Left ventricle myocardium inferior (tissue), 1 donor: ENCODE measurements around the gene KIRREL1. TPM values are rescaled to one million over a fixed set of nuclear protein-coding genes. Genes with fewer than 3 reads are reported as not detected.

Experiments used
- DNase-seq: peaks from one replicate; pipeline ENCODE4 v3.0.0-alpha.2; 2020
- H3K27ac ChIP-seq: fragments of 200-600 bp; replicated peaks from 2 replicates; pipeline ENCODE4 v1.8.0; 2021
- H3K27me3 ChIP-seq: fragments of 200-600 bp; 2 replicates; pipeline ENCODE4 v1.8.0; 2021; ENCODE audit warnings: low read depth
- H3K36me3 ChIP-seq: fragments of 200-600 bp; 2 replicates; pipeline ENCODE4 v1.8.0; 2021
- H3K4me1 ChIP-seq: fragments of 200-600 bp; 2 replicates; pipeline ENCODE4 v1.8.0; 2021
- H3K4me3 ChIP-seq: fragments of 200-600 bp; 2 replicates; pipeline ENCODE4 v1.8.0; 2021; ENCODE audit warnings: mild to moderate bottlenecking, moderate library complexity
- H3K9me3 ChIP-seq: fragments of 200-600 bp; replicated peaks from 2 replicates; pipeline ENCODE4 v1.8.0; 2021
- intact Hi-C: fragments of 100-400 bp; cut with micrococcal nuclease; formaldehyde crosslinking; loops from one replicate; pipeline ENCODE4 v1.11.0; 2022
- long read RNA-seq: library from polyadenylated mRNA; unstranded; transcript quantifications from one replicate; pipeline ENCODE4 v2.0.0, GENCODE V29; 2021
- total RNA-seq: library from RNA; stranded (reverse); fragmentation: NEBNext Ultra II Directional; extraction: Animal tissue kit (Norgen Biotek cat#: 25700); gene quantifications from one replicate; pipeline ENCODE4 v1.2.1, GENCODE V29; 2021
- TF ChIP-seq, protein P1 (sequence below): fragments of 200-600 bp; IDR thresholded peaks from 2 replicates; pipeline ENCODE4 v1.8.0; 2021; ENCODE audit warnings: antibody characterized with exemption, mild to moderate bottlenecking, borderline replicate concordance
- donor health status: DM: no; HTN: yes; CAD: no; lungs with severe emphysema.

Gene KIRREL1
- 7.3 TPM for total RNA-seq
- long read RNA-seq, partial matches to known transcripts = 0 of 7 reads
- long read RNA-seq, other reads (novel, unspliced or antisense) = 6 of 7 reads

DNA sequence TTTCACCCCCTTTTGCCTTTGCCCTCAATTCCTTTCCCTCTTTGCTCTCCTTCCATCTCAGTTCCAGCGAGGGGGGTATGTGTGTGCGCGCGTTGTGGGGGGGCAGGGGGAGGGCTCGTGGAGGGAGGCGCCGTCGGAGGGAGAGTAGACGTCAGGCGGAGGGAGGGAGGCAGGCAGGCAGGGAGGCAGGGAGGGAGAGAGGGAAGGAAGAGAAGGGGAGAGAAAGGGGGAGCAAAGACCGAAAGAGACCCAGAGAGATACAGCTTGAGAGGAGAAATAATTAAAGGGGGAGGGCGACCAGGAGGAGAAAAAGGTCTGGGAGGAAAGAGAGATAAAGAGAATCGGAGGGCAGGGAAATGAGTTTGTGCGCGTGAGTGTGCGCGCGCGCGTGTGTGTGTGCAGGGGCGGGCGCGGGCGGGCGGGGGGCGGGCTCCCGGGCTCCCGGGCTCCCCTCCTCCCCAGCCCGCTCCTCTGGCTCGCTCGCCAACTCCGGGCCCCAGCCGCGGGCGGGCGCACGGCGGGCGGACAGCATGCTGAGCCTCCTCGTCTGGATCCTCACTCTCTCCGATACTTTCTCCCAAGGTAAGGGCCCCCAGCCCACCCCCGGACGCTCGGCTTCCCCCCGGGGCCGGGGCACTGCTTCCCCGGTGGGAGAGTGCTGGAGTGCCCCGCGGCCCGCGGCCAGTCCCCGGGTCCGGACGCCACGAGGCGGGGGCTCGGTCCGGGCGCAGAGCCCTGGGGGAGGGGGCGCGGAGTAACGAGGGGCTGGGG, at the start of gene KIRREL1:
Gene KIRREL1 (plus strand): TSS at position 499 of the 771 bp plus-strand sequence. CDS start 32 bp downstream, at position 531.
- H3K27ac ChIP-seq = peak within 1 kb of the TSS; percentile 90
- TF ChIP-seq, protein P1, sequence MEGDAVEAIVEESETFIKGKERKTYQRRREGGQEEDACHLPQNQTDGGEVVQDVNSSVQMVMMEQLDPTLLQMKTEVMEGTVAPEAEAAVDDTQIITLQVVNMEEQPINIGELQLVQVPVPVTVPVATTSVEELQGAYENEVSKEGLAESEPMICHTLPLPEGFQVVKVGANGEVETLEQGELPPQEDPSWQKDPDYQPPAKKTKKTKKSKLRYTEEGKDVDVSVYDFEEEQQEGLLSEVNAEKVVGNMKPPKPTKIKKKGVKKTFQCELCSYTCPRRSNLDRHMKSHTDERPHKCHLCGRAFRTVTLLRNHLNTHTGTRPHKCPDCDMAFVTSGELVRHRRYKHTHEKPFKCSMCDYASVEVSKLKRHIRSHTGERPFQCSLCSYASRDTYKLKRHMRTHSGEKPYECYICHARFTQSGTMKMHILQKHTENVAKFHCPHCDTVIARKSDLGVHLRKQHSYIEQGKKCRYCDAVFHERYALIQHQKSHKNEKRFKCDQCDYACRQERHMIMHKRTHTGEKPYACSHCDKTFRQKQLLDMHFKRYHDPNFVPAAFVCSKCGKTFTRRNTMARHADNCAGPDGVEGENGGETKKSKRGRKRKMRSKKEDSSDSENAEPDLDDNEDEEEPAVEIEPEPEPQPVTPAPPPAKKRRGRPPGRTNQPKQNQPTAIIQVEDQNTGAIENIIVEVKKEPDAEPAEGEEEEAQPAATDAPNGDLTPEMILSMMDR = no peak
- H3K36me3 ChIP-seq = no peaks in the 10 kb centered on the region
- intact Hi-C loops = loop anchor here (5.0 kb wide), 1 partner anchor 94 kb away; no protein-coding TSS in a partner anchor
- peaks cover 54% of the 10 kb centered on the region for H3K27me3 ChIP-seq
- no peaks in the 10 kb centered on the region for H3K9me3 ChIP-seq
- H3K4me1 ChIP-seq = peaks cover 35% of the 10 kb centered on the region
- peak within 1 kb of the TSS; percentile 90 for H3K4me3 ChIP-seq
- DNase-seq = peak; percentile 67

DNA sequence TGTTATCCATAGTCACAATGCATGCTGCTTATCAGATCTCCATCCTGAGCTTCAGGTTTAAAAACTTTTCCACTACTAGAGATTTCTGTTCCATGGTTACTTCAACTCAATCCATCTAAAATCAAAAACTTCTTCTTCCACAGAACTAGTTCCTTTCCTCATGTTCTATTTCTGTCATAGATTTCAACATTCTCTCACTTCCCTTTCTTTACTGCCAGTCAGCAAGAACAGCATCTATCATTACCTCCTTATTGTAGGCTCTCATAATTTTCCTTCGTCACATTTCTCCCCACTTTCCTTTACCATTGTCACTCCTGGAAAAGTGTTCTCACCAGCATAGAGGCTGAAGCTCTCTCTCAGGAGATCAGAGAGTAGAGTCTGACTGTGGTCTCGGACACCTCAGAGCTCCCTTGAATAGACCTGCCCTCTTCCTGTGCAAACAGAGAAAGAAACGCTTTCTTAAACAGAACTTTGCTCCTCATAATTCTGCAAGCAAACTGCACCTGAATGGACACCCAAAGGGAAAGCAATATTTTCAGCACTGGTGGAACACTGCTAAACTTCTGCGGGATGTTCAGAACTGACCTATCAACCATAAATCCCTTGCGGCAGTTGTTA, 48.7 kb upstream of the KIRREL1 start:
- H3K9me3 ChIP-seq = no peaks in the 10 kb centered on the region
- H3K4me3 ChIP-seq = no peak overlapping the region
- H3K27me3 ChIP-seq = peaks cover 14% of the 10 kb centered on the region
- H3K36me3 ChIP-seq = no peaks in the 10 kb centered on the region
- no peaks in the 10 kb centered on the region for H3K4me1 ChIP-seq
- TF ChIP-seq, protein P1 = no peak
- no peak for DNase-seq
- no peak overlapping the region for H3K27ac ChIP-seq
- intact Hi-C loops = loop anchor here (5.0 kb wide), 1 partner anchor 67 kb away; no protein-coding TSS in a partner anchor

DNA sequence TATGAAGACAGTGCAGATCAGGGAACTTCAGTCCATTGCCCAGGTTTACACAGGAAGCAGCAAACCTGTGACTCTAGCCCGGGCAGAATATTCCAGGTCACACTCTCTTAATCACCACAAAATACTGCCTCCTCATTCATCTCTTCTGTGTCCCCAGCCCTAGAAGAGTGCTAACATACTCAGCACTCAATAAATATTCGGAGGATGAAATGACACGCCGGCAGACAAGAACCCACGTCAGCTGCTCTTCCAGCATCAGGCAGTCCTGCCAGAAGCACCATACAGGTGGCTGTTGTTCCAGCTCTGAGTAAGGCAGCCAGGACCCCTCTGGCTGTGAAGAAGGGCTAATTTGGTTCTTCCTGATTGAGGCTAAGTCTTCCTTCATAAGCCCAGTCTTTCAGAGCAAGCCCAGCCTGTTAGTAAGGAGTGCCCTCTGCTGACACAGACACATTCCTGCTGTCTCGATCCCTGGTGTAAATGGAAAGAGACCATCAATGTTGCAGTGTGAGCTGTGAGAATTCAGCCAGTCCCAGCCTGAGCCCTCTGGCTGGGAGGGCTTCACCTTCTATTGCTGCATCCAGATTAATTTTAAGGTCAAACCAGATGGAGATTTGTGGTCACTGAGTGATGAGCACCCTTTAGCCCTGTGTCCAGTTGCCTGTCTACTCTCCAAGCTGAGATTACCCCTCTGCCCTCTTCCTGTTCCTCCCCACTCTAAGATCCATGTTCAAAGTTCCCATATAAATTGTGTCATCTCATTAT, 45.0 kb upstream of the KIRREL1 start:
- intact Hi-C loops = loop anchor here (5.0 kb wide), 1 partner anchor 71 kb away; no protein-coding TSS in a partner anchor
- Histone ChIP-seq H3K27ac (no peak overlapping the region), H3K36me3 (no peaks in the 10 kb centered on the region), H3K4me1 (no peaks in the 10 kb centered on the region), H3K9me3 (no peaks in the 10 kb centered on the region), H3K27me3 (peaks cover 27% of the 10 kb centered on the region), H3K4me3 (no peak overlapping the region)
- TF ChIP-seq, protein P1 = peak; percentile 76
- DNase-seq = peak; percentile 33

DNA sequence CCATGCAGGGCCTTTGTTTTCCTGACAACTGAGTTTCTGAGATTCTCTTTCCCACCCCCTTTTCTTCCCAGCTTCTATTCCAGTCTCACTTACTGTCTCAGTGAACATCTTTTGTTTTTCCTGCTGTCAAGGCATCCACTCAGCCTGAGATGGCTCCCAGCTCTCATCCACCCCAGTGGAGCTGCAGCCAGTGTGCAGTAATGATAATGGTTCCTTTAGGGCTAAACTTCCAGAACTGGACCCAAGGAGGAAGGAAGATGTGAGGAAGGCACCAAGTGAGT, 44.4 kb upstream of the KIRREL1 start:
- Histone ChIP-seq H3K9me3 (no peaks in the 10 kb centered on the region), H3K4me1 (no peaks in the 10 kb centered on the region), H3K27ac (no peak overlapping the region), H3K27me3 (peaks cover 27% of the 10 kb centered on the region), H3K4me3 (no peak overlapping the region), H3K36me3 (no peaks in the 10 kb centered on the region)
- TF ChIP-seq, protein P1 = no peak
- no peak for DNase-seq
- intact Hi-C loops = loop anchor here (5.0 kb wide), 1 partner anchor 72 kb away; no protein-coding TSS in a partner anchor

DNA sequence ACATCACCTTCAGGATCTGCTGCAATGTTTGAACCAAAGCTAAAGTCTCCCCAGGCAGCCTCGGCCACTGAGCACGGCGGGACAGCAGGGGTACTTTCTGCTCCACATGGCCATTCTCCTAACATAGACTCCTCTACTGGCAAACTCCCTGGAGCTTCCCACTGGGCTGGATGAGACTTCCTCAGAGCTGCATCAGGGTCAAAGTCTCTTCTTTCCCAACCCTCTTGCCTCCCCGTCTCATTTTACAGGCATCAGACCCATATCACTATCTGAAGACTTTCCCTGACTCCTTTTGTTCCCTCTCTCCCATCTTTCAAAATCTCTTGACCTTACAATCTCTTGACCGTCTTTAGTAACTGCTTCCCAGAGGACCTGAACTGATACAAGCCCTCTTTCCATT, 42.2 kb upstream of the KIRREL1 start:
- peaks cover 27% of the 10 kb centered on the region for H3K27me3 ChIP-seq
- no peak for DNase-seq
- TF ChIP-seq, protein P1 = no peak
- H3K9me3 ChIP-seq = no peaks in the 10 kb centered on the region
- H3K36me3 ChIP-seq = no peaks in the 10 kb centered on the region
- intact Hi-C loops = no loop called here
- no peak overlapping the region for H3K27ac ChIP-seq
- H3K4me1 ChIP-seq = no peaks in the 10 kb centered on the region
- H3K4me3 ChIP-seq = no peak overlapping the region
